Progenitor cell of endocrine pancreas (in vitro differentiated cells): ENCODE data around the gene SAMD8. TPM values are rescaled to one million over a fixed set of nuclear protein-coding genes. Genes with fewer than 3 reads are reported as not detected.
"Not testable (repeated sequence)": the region's sequence is repeated elsewhere in the genome, so short reads cannot be mapped to it uniquely, and the experiment has no call there.

ENCODE experiments used
- DNase-seq: peaks from one replicate; pipeline ENCODE4 v3.0.0; 2021; ENCODE audit warnings: low spot score; ENCODE audit not compliant: unreplicated experiment
- H3K27ac Mint-ChIP-seq: 2 replicates; pipeline ENCODE4 v1.8.0; 2021; ENCODE audit warnings: mild to moderate bottlenecking, moderate library complexity, mixed read lengths
- H3K27me3 Mint-ChIP-seq: 2 replicates; pipeline ENCODE4 v1.8.0; 2021; ENCODE audit warnings: mixed read lengths
- H3K36me3 Mint-ChIP-seq: 2 replicates; pipeline ENCODE4 v1.8.0; 2022; ENCODE audit warnings: mixed read lengths; ENCODE audit not compliant: insufficient read depth
- H3K4me1 Mint-ChIP-seq: 2 replicates; pipeline ENCODE4 v1.8.0; 2021; ENCODE audit warnings: low read depth, mixed read lengths
- H3K4me3 Mint-ChIP-seq: 2 replicates; pipeline ENCODE4 v1.8.0; 2021; ENCODE audit warnings: low read depth, mild to moderate bottlenecking, moderate library complexity, mixed read lengths
- H3K9me3 Mint-ChIP-seq: 2 replicates; pipeline ENCODE4 v1.8.0; 2021; ENCODE audit warnings: low read depth, mixed read lengths
- CTCF ChIP-seq: fragments of 200-600 bp; sonication (generic); IDR thresholded peaks from one replicate; pipeline ENCODE4 v1.5.0; 2021; ENCODE audit warnings: antibody characterized with exemption, mild to moderate bottlenecking; ENCODE audit not compliant: unreplicated experiment
- total RNA-seq: library from RNA; stranded (reverse); gene quantifications from 2 replicates; pipeline ENCODE4 v1.2.1, GENCODE V29; 2021

Gene SAMD8
- total RNA-seq, 1 donor from 2014 or later: 17.4 TPM

GRCh38 chr10:75197906-75198305, 86.5 kb downstream of the SAMD8 start:
- DNase-seq: no peak
- no peak overlapping the region for H3K27ac Mint-ChIP-seq
- no peak for TF ChIP-seq CTCF

GRCh38 chr10:75199949-75200348, 88.5 kb downstream of the SAMD8 start:
- not testable (repeated sequence) for H3K4me1 Mint-ChIP-seq, DNase-seq, H3K27me3 Mint-ChIP-seq, H3K4me3 Mint-ChIP-seq, H3K9me3 Mint-ChIP-seq, H3K36me3 Mint-ChIP-seq
- H3K27ac Mint-ChIP-seq: peak overlapping the region; percentile 26

More at GRCh38 chr10:75197906-75198305, 86.5 kb downstream of the SAMD8 start:
- peaks cover 3% of the 10 kb centered on the region for H3K4me1 Mint-ChIP-seq
- no peaks in the 10 kb centered on the region for H3K36me3 Mint-ChIP-seq
- no peaks in the 10 kb centered on the region for H3K27me3 Mint-ChIP-seq
- no peak overlapping the region for H3K4me3 Mint-ChIP-seq
- no peaks in the 10 kb centered on the region for H3K9me3 Mint-ChIP-seq

DNA sequence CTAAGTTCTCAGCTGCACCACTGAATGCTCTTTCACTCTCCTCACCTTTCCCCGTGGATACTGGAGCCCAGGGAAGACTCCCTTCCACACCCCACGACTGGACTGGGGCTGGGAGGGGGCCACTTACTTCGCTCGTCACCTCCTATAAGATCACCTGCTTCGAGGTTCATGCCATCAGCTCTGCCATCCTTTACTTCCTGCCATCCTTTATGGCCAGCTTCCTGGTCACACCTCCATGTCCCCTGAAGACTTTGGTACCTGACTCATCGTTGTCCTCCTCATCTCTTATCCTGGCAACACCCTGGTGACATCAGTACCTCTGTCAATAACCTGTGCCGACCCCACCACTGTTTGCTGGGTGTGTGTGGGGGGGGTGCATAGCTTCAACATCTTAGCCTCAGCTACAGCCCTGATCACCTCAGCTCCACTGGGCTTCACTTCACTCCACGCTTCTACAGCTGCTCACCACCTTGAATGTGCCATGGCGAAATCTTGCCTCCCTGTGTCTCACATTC, 90.4 kb downstream of the SAMD8 start:
- Mint-ChIP-seq H3K27me3 (no peaks in the 10 kb centered on the region), H3K4me3 (no peak overlapping the region), H3K27ac (no peak overlapping the region), H3K9me3 (no peaks in the 10 kb centered on the region), H3K36me3 (no peaks in the 10 kb centered on the region), H3K4me1 (peaks cover 3% of the 10 kb centered on the region)
- no peak for TF ChIP-seq CTCF
- no peak for DNase-seq

GRCh38 chr10:75202321-75203045, 91.0 kb downstream of the SAMD8 start:
- DNase-seq: no peak
- TF ChIP-seq CTCF: no peak
- no peaks in the 10 kb centered on the region for H3K9me3 Mint-ChIP-seq
- H3K27ac Mint-ChIP-seq: peak overlapping the region; percentile 29
- H3K36me3 Mint-ChIP-seq: no peaks in the 10 kb centered on the region
- H3K4me3 Mint-ChIP-seq: no peak overlapping the region
- no peaks in the 10 kb centered on the region for H3K27me3 Mint-ChIP-seq
- H3K4me1 Mint-ChIP-seq: peaks cover 10% of the 10 kb centered on the region

DNA sequence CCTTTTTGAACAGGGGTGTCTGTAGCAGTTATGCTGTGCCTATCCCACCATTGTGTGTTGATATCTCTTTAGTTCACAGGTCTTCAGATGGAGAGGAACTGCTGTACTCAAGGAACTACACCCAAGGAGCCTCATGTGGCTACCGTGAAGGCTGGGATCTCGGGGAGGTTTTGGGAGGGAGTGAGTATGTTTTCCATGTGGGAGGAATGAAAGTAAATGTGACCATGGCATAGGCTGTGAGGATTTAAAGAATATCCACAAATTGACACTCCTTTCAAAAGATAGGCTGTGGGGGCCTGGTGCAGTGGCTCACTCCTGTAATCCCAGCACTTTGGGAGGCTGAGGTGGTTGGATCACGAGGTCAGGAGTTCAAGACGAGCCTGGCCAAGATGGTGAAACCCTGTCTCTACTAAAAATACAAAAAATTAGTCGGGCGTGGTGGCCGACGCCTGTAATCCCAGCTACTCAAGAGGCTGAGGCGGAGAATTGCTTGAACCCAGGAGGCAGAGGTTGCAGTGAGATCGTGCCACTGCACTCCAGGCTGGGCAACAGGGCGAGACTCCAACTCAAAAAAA, 91.7 kb downstream of the SAMD8 start:
- H3K4me1 Mint-ChIP-seq: peaks cover 13% of the 10 kb centered on the region
- peak overlapping the region; percentile 29 for H3K27ac Mint-ChIP-seq
- not testable (repeated sequence) for H3K4me3 Mint-ChIP-seq, H3K27me3 Mint-ChIP-seq, DNase-seq, H3K36me3 Mint-ChIP-seq, H3K9me3 Mint-ChIP-seq

DNA sequence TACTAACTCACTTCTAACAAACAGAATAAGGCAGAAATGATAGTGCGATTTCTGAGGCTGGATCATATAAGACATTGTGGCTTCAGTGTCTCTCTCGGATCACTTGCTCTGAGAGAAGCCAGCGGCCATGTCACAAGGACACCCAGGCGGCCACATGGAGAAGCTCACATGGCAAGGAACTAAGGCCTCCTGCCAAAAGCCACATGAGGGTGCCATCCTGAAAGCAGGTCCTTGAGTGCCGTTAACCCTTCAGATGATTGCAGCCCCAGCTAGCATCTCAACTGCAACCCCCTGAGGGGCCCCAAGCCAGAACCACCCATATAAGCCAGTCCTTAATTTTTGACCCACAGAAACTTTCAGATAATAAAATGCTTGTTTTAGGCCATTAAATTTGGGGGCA, 92.3 kb downstream of the SAMD8 start:
- H3K27me3 Mint-ChIP-seq: no peaks in the 10 kb centered on the region
- H3K4me1 Mint-ChIP-seq: peaks cover 16% of the 10 kb centered on the region
- TF ChIP-seq CTCF: no peak
- H3K9me3 Mint-ChIP-seq: no peaks in the 10 kb centered on the region
- DNase-seq: no peak
- H3K4me3 Mint-ChIP-seq: no peak overlapping the region
- no peaks in the 10 kb centered on the region for H3K36me3 Mint-ChIP-seq
- H3K27ac Mint-ChIP-seq: peak overlapping the region; percentile 62
